Measurements from ENCODE around the gene FPR2. TPM values are rescaled to one million over a fixed set of nuclear protein-coding genes. Genes with fewer than 3 reads are reported as not detected.

Gene FPR2
- total and polyA plus RNA-seq, 9 of the 15 experiments (the other 6 are each of a cell fraction or from before 2014, with no cell fraction given), result 0.03 to 0.15 (median 0.07) TPM; not detected in 6

- TF ChIP-seq PRDM10 (IDR thresholded peaks at IDR 0.05; ENCODE audit: partially characterized antibody), result no peak
- TF ChIP-seq PHF20 (IDR thresholded peaks at IDR 0.05; ENCODE audit: partially characterized antibody), result no peak
- no peak for TF ChIP-seq NCOA2 (IDR thresholded peaks at IDR 0.05; ENCODE audit: partially characterized antibody in 2 of 2)
- TF ChIP-seq ZKSCAN3 (CRISPR knock-in tag; IDR thresholded peaks at IDR 0.05), result no peak
- TF ChIP-seq NFRKB (IDR thresholded peaks at IDR 0.05; ENCODE audit: low read depth), result peak; percentile 39; the same call in 1 of the 2 replicates
- 0 out of 2 replicates have a peak, but pooled peaks have one; percentile 8 for TF ChIP-seq CAMTA2 (CRISPR knock-in tag; conservative IDR thresholded peaks at IDR 0.05)
- TF ChIP-seq RBM34 (IDR thresholded peaks at IDR 0.05; ENCODE audit: borderline replicate concordance, insufficient read depth, low read length), result no peak
- TF ChIP-seq NCOA4 (IDR thresholded peaks at IDR 0.05; ENCODE audit: partially characterized antibody), result no peak
- no peak for TF ChIP-seq E2F8 (IDR thresholded peaks at IDR 0.05; ENCODE audit: low read depth, partially characterized antibody)
- no peak for TF ChIP-seq POLR2G (IDR thresholded peaks at IDR 0.05; ENCODE audit: low read depth, low read length)
- TF ChIP-seq ZBTB11 (CRISPR knock-in tag; IDR thresholded peaks at IDR 0.05), result 0 out of 6 replicates have a peak, but pooled peaks of 1 of the 3 experiments have one; percentile 14
- TF ChIP-seq MTF1 (CRISPR knock-in tag; IDR thresholded peaks at IDR 0.05; ENCODE audit: borderline replicate concordance), result no peak
- TF ChIP-seq STAT6 (CRISPR knock-in tag; IDR thresholded peaks at IDR 0.05), result no peak
- TF ChIP-seq LEF1 (IDR thresholded peaks at IDR 0.05), result no peak
Measured at GRCh38 chr19:51799034-51799773, 38.2 kb downstream of the FPR2 start (continued).

All from K562 (cell line).